NCI-H146 treated with DMSO at 0.1 percent for 48 hours (cell line): ENCODE measurements around the gene OR13A1.
"Not testable (repeated sequence)": the region's sequence is repeated elsewhere in the genome, so short reads cannot be mapped to it uniquely, and the experiment has no call there.

Source experiments
- DNase-seq: peaks from one replicate; lab custom pipeline; 2025; ENCODE audit not compliant: unreplicated experiment; lab: John Stamatoyannopoulos, UW

The OR13A1 gene, protein sequence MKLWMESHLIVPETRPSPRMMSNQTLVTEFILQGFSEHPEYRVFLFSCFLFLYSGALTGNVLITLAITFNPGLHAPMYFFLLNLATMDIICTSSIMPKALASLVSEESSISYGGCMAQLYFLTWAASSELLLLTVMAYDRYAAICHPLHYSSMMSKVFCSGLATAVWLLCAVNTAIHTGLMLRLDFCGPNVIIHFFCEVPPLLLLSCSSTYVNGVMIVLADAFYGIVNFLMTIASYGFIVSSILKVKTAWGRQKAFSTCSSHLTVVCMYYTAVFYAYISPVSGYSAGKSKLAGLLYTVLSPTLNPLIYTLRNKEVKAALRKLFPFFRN

GRCh38 chr10:45315508-45315907, at the start of gene OR13A1:
Gene OR13A1, minus strand, starts transcription at chr10:45315608. Its CDS starts 11,186 bp downstream, at chr10:45304422.
- DNase-seq = no peak

- not testable (repeated sequence) for DNase-seq
Observed at GRCh38 chr10:45361983-45362799, 46.8 kb upstream of the OR13A1 start.

GRCh38 chr10:45358961-45359360, 43.6 kb upstream of the OR13A1 start:
- DNase-seq = not testable (repeated sequence)

GRCh38 chr10:45355494-45355893, 40.1 kb upstream of the OR13A1 start:
- no peak for DNase-seq

- no peak for DNase-seq
Observed at GRCh38 chr10:45354261-45354660, 38.9 kb upstream of the OR13A1 start.

GRCh38 chr10:45353186-45353585, 37.8 kb upstream of the OR13A1 start:
- DNase-seq = no peak

- DNase-seq = not testable (repeated sequence)
Observed at GRCh38 chr10:45348196-45348765, 32.9 kb upstream of the OR13A1 start.

- DNase-seq = not testable (repeated sequence)
Observed at GRCh38 chr10:45347464-45347863, 32.1 kb upstream of the OR13A1 start.

- not testable (repeated sequence) for DNase-seq
Observed at GRCh38 chr10:45346652-45347335, 31.4 kb upstream of the OR13A1 start.

DNA sequence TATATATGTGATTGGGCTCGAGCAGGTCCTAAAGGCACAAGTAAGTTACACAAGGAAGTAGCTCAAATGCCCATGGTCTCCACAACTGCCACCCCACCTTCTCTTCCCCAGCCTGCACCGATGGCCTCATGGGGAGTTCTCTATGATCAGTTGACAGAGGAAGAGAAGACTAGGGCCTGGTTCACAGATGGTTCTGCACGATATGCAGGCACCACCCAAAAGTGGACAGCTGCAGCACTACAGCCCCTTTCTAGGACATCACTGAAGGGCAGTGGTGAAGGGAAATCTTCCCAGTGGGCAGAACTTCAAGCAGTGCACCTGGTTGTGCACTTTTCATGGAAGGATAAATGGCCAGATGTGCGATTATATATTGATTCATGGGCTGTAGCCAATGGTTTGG, 25.0 kb upstream of the OR13A1 start:
- DNase-seq = not testable (repeated sequence)

- DNase-seq = no peak
Observed at GRCh38 chr10:45339894-45340293, 24.5 kb upstream of the OR13A1 start.

DNA sequence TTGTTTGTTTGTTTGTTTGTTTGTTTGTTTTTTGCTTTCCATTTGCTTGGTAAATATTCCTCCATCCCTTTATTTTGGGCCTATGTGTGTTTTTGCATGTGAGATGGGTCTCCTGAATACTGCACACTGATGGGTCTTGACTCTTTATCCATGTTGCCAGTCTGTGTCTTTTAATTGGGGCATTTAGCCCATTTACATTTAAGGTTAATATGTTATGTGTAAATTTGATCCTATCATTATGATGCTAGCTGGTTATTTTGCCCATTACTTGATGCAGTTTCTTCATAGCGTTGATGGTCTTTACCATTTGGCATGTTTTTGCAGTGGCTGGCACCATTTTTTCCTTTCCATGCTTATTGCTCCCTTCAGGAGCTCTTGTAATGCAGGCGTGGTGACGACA, 16.4 kb upstream of the OR13A1 start:
- DNase-seq = not testable (repeated sequence)

DNA sequence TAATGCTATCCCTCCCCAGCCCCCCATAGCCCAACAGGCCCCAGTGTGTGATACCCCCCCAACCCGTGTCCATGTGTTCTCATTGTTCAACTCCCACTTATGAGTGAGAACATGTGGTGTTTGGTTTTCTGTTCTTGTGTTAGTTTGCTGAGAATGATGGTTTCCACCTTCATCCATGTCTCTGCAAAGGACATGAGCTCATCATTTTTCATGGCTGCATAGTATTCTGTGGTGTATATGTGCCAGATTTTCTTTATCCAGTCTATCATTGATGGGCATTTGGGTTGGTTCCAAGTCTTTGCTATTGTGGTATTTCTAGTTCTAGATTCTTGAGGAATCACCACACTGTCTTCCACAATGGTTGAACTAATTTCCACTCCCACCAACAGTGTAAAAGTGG, 11.5 kb upstream of the OR13A1 start:
- DNase-seq = not testable (repeated sequence)

GRCh38 chr10:45325116-45325515, 9.7 kb upstream of the OR13A1 start:
- DNase-seq = no peak

DNA sequence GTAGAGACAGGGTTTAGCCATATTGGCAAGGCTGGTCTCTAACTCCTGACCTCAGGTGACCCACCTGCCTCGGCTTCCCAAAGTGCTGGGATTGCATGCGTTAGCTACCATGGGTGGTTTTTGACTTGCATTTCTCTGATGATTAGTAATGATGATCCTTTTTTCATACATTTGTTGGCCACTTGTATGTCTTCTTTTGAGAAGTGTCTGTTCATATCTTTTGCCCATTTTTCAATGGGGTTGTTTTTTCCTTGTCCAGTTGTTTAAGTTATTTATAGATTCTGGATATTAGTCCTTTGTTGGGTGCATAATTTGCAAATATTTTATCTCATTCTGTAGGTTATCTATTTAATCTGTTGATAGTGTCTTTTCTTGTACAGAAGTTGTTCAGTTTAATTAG, 4.3 kb upstream of the OR13A1 start:
- DNase-seq = no peak

- no peak for DNase-seq
Observed at GRCh38 chr10:45313264-45313873, 2.0 kb downstream of the OR13A1 start.

DNA sequence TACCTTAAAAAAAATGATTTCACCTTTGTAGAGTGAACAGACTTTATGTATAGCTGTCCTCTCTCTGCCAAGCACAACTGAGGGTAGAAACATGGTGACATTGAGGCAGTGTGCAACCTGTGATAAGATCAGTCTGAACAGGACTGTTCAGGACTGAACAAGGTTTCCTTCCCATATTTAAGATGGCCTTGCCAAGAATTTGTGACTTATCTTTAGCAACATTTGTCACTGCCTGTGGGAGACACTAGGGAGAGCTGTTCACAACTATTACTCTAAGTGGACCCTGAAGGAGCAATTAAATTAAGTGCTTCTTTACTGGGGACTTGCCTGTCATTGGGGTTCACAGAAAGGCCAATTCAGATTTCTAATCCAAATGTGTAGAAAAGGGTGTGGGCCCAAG, 6.7 kb downstream of the OR13A1 start:
- DNase-seq = no peak

DNA sequence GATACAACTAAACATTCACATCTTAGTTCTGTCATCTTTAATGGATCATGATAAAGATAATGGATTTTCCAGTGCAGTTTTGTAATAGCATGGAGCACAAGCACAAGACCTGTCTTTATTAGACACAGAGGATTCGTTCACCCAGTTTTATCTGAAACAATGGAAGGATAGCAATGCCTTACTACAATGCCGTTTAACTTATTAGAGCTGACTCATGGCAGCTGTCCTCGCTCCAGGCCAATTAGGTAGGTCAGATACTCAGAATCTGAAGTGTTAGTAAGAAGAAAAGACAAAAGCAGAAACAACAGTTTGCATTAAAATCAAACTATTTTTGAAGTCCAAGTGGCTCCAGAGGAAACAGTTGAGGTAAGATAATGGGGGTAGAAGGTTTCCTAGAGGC, 12.8 kb downstream of the OR13A1 start:
- no peak for DNase-seq

GRCh38 chr10:45298341-45298955, 17.0 kb downstream of the OR13A1 start:
- DNase-seq = not testable (repeated sequence)

- no peak for DNase-seq
Observed at GRCh38 chr10:45294681-45295080, 20.7 kb downstream of the OR13A1 start.
